Mammary epithelial cell (primary cell): ENCODE measurements around the gene B3GNT8.

Source experiments
- CTCF ChIP-seq, 2 donors: IDR thresholded peaks in 1 of 2; conservative IDR thresholded peaks in 1 of 2; 2 replicates each; pipeline ENCODE4 v1.5.1; 2011 to 2012; ENCODE audit warnings: inconsistent platforms in 2 of 2, low read length in 2 of 2, mild to moderate bottlenecking in 2 of 2, control low read depth in 1 of 2, low read depth in 1 of 2; ENCODE audit not compliant: insufficient read depth in 1 of 2; ENCODE audit errors: extremely low read depth in 1 of 2
- EZH2 ChIP-seq: IDR thresholded peaks from 2 replicates; pipeline ENCODE4 v1.6.1; 2012; ENCODE audit warnings: low read length, inconsistent platforms, borderline replicate concordance

GRCh38 chr19:41395355-41395754 is 31.8 kb downstream of the B3GNT8 start:
- TF ChIP-seq CTCF (conservative IDR thresholded peaks at IDR 0.05 in 1 of 2, IDR thresholded peaks at IDR 0.05 in 1 of 2; ENCODE audit: extremely low read depth in 1 of 2, insufficient read depth in 1 of 2, low read depth in 1 of 2, low read length in 2 of 2) (no peak), EZH2 (no peak)
